GM19043 (cell line): ENCODE results near the gene EML1.

Source experiments
- ATAC-seq: cut with Tn5 transposase; IDR thresholded peaks from one replicate; pipeline ENCODE4 v1.9.1; 2021; ENCODE audit warnings: low read depth; ENCODE audit not compliant: unreplicated experiment

The EML1 gene

GRCh38 chr14:99889268-99889667 is 96.1 kb downstream of the EML1 start:
- no peak for ATAC-seq

- no peak for ATAC-seq
Observed at GRCh38 chr14:99891266-99891665, 98.1 kb downstream of the EML1 start.

GRCh38 chr14:99891900-99892299 is 98.7 kb downstream of the EML1 start:
- ATAC-seq, result no peak

DNA sequence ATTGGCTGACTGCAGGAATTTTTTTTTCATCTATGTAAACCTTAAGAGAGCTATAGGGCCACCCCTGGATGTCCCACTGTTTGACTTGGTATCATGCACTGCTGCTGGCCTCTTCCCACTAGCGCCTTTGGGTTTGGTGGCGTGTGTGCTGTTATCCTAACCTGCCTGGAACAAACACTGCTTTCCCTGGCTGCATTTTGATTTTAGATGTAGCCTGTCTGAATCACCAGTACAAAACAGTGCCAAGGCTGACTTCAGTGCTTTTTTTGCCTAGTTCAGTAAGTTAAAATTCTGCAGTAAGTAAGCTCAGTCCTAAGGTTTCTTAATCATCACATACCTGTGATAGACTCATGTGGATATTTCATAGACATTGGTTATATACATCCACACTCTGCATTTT is 99.2 kb downstream of the EML1 start:
- ATAC-seq, result no peak

GRCh38 chr14:99896361-99896760 is 103.1 kb downstream of the EML1 start:
- ATAC-seq, result no peak

DNA sequence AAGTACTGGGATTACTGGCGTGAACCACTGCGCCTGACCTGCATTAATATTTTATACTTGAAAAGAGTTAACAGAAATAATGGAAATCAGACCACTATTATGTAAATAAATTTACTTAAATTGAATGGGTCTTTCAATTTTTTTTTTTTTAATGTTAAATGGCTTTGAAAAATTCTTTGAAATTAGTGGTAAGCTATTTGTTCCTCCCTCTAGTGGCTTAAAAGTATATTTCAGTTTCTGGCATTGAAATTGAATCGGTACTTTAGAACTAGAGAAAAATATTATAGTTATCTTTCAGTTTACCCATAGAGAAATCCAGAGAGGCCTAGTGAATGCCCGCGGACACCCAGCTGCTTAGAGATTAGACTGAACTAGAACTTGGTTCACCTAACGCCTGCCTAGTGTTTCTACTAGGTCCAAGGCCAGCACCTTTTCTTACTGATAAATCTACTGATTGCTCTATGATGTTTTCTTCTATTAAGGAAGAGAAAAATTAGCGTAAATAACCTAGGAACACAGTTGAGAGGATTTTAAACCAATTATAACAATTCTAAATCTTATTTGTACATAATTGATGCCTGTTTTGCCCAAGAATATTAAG is 106.5 kb downstream of the EML1 start:
- ATAC-seq, result no peak

- no peak for ATAC-seq
Observed at GRCh38 chr14:99902925-99903324, 109.7 kb downstream of the EML1 start.

DNA sequence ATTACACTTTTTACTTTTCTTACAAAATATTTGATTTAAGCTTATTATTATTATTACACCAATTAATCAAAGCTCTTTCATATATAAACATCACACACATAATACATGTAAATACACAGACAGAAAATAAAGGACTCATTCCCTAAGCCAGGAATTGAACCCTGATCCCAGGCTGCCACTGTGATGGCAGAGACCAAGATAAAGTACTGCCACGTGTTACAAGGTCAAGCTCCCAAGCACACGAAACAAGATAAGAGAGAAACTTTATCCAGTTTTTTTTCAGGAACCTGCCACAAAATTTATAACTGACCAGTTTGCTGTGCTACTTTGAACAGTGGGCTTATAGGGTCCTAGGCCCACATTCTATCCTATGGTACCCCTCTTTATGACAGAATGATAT is 111.3 kb downstream of the EML1 start:
- ATAC-seq, result no peak

- no peak for ATAC-seq
Observed at GRCh38 chr14:99905121-99905520, 111.9 kb downstream of the EML1 start.

DNA sequence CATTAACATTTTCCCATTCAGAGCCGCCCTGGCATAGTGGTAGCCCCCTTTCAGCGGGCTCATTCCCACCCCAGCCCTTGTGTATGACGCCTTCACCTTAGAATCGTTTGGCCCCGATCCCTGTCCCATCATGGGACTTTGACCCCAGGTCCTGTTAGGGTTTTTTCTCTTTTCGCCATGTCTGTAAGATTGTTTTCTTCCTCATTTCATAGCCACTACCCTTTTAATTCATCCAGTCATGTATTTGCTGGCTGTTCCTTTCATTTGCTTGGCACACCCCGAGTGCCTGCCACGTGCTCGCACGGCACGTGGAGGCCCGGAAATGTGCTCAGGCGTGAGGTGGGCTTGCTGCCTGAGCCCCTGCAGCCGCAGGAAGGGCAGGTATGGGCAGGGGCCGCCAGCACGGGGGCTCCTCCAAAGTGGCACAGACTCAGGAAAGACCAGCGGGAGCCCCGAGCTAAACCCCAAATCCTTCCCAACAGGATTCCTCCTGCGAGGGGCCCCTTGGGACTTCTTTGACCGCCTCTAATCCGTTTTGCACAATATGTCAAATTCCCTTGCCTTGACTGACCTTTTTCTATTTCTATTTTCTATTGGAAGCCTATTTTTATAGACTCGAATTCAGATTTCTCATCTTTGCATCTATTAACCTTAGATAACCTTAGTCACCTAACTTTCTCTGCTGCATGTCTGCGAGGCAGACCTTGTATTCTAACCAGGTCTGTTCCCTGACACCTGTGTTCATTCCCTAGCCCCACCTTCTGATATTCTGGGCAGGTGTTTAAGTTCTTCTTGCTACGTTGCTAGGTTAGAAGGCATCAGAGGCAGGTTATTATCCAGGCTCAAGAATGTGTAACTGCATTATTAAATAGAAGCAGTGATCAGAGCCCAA is 114.8 kb downstream of the EML1 start:
- no peak for ATAC-seq

GRCh38 chr14:99908653-99909250 is 115.5 kb downstream of the EML1 start:
- ATAC-seq, result no peak

GRCh38 chr14:99909513-99910064 is 116.4 kb downstream of the EML1 start:
- no peak for ATAC-seq

- no peak for ATAC-seq
Observed at GRCh38 chr14:99910337-99911309, 117.4 kb downstream of the EML1 start.

DNA sequence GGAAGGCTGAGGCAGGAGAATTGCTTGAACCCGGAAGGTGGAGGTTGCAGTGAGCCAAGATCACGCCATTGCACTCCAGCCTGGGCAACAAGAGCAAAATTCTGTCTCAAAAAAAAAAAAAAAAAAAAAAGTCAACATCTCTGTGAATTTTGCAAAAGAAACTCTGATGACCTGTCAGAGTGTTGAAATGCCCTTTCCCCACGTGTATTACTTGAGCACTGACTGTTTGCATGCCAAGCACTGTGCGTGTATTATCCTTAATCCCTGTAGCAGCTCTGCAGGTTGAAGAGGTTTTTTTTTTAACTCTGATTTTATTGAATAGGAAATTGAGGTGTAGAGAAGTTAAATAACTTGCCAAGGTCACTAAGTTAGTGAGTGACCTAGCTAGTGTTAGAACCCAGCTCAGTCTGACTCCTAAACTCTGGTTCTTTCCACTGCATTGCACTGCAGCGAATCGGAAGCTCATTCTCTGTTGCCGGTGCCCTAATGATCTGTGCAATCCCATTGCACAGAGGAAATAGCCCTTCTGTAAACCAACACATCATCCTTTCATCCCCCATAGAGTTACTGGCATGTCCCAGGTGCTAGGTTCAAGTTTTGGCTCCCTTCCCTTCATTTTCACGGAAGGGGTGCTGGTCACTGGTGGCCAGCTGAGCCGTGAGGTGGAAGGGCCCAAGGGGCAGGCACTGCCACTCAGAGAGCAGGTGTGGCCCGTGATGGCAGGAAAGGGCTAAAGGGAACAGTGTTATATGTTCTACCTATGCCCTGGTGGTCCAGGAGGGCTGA is 122.3 kb downstream of the EML1 start:
- ATAC-seq, result no peak

- no peak for ATAC-seq
Observed at GRCh38 chr14:99916091-99916383, 122.8 kb downstream of the EML1 start.

DNA sequence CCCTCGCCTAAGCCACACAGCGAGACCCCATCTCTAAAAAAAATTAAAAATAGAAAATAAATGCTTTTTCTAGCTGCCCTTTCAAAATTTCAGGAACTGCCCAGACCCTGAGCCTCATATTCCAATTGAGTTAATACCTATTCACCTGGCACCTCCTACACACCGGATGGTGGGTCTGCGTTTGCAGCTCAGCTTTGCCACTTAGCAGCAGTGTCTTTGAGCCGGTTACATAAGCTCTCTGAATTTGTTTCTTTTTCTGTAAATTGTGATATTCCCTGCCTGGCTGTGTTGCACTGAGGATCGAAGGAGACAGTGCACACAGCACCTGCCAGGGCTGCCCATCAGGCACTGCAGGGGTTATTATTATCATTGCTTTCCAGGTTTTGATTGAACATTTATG is 125.6 kb downstream of the EML1 start:
- ATAC-seq, result no peak

DNA sequence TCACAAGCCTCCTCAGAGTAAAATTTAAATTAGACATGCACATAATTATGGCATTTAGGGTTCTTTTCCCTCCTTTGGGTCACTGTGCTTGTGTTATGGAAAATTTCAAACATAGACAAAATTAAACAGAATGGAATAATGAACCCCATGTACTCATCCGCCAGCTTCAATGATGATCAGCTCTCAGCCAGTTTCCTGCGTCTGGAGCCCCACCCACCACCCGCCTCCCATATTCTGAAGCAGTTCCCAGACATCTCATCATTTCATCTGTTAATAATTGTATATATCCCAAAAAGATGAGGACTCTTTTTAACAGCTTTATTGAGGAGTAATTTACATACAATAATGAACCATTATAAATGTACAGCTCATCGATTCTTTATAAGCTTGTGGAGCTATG is 128.2 kb downstream of the EML1 start:
- ATAC-seq, result no peak

DNA sequence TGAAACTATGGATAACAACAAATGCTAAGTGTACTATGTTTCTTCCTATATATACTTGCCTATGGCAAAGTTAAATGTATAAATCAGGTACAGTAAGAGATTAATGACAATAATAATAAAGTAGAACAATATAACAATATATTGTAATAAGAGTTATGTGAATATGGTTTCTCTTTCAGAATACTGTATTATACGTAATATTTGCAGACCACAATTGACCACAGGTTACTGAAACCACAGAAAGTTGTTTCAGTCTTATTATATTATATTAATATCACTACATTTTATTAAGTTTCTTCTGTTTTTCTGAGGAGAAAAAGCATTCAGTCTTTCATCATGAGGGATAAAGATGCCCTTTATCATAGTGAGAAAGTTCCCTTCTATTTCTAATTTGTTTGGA is 131.2 kb downstream of the EML1 start:
- no peak for ATAC-seq

DNA sequence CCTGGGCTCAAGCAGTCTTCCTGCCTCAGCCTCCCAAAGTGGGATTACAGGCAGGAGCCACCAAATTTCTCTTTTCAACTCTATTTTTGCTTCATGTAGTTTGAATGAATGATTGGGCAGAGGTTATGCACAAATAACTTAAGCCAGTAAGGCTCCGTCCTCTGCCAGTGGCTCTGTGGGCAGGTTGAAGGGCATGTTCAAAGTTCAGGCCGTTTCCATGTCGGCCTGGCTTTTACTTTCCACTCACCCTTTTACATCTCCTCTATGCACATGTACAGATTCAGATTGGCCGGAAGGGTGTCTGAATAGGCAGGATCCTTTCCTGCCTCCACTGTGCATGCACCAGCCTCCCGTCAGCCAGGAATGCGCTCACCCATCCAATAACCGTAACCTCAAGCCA is 132.3 kb downstream of the EML1 start:
- ATAC-seq, result no peak

- ATAC-seq, result no peak
Observed at GRCh38 chr14:99928963-99929362, 135.8 kb downstream of the EML1 start.
